Natural killer cell (primary cell): ENCODE results near the gene SAMD10. TPM values are rescaled to one million over a fixed set of nuclear protein-coding genes. Genes with fewer than 3 reads are reported as not detected.

ENCODE experiments used
- ATAC-seq, 3 donors: fragments of 150-1000 bp in 2 of 3; fragments of 200-7000 bp in 1 of 3; cut with Tn5 transposase; 1 replicate in 1 of 3; 2 replicates in 2 of 3; pipeline ENCODE4 v1.10.0; 2021; ENCODE audit warnings: mild to moderate bottlenecking in 2 of 3, moderate library complexity in 2 of 3
- DNase-seq, 2 donors: peaks; one replicate each; pipeline versions ENCODE4 v3.0.0 to v3.0.0-alpha.2; 2013 to 2021; ENCODE audit warnings: mixed read lengths in 1 of 2
- H3K27ac ChIP-seq: one replicate; pipeline ENCODE4 v1.5.1; 2013; ENCODE audit warnings: mild to moderate bottlenecking, low read length
- H3K27me3 ChIP-seq: one replicate; pipeline ENCODE4 v1.6.1; 2013; ENCODE audit warnings: low read length; ENCODE audit not compliant: control insufficient read depth, insufficient read depth
- H3K36me3 ChIP-seq: one replicate; pipeline ENCODE4 v1.6.1; 2013; ENCODE audit warnings: low read length; ENCODE audit not compliant: control insufficient read depth, insufficient read depth
- H3K4me1 ChIP-seq: one replicate; pipeline ENCODE4 v1.6.1; 2013; ENCODE audit warnings: low read length; ENCODE audit not compliant: control insufficient read depth, insufficient read depth
- H3K4me3 ChIP-seq: one replicate; pipeline ENCODE4 v1.5.1; 2013; ENCODE audit warnings: low read length
- H3K9me3 ChIP-seq: one replicate; pipeline ENCODE4 v1.6.1; 2013; ENCODE audit warnings: low read length; ENCODE audit not compliant: control insufficient read depth, insufficient read depth
- H3K27ac Mint-ChIP-seq, 2 donors: one replicate each; pipeline ENCODE4 v1.8.0; 2022; ENCODE audit warnings: mild to moderate bottlenecking in 2 of 2, mixed read lengths in 2 of 2, moderate library complexity in 1 of 2
- H3K27me3 Mint-ChIP-seq, 2 donors: one replicate each; pipeline ENCODE4 v1.8.0; 2022; ENCODE audit warnings: low read depth in 2 of 2, mixed read lengths in 2 of 2
- H3K36me3 Mint-ChIP-seq: one replicate; pipeline ENCODE4 v1.8.0; 2022; ENCODE audit warnings: mixed read lengths
- H3K4me1 Mint-ChIP-seq, 2 donors: one replicate each; pipeline ENCODE4 v1.8.0; 2022; ENCODE audit warnings: mixed read lengths in 2 of 2
- H3K4me3 Mint-ChIP-seq: one replicate; pipeline ENCODE4 v1.8.0; 2022; ENCODE audit warnings: mild to moderate bottlenecking, moderate library complexity, mixed read lengths
- H3K9me3 Mint-ChIP-seq, 2 donors: one replicate each; pipeline ENCODE4 v1.8.0; 2022; ENCODE audit warnings: mixed read lengths in 2 of 2
- CTCF ChIP-seq: fragments of 200-600 bp; IDR thresholded peaks from one replicate; pipeline ENCODE4 v1.8.0; 2022; ENCODE audit warnings: antibody characterized with exemption
- WGBS: methylation state at CpG from one replicate; pipeline ENCODE4 v1.1.7; 2013; ENCODE audit warnings: missing lambda C conversion rate; ENCODE audit not compliant: insufficient coverage; 5-methylcytosine and 5-hydroxymethylcytosine counted together
- intact Hi-C: fragments of 100-400 bp; cut with micrococcal nuclease; formaldehyde crosslinking; loops from one replicate; pipeline ENCODE4 v1.14.2; 2022
- total RNA-seq, 4 donors: library from RNA; stranded (reverse); fragments of 120-200 nt in 1 of 4; gene quantifications; one replicate each; pipeline versions ENCODE4 v1.2.3 to v1.2.4, GENCODE V29; 2013 to 2022

Gene SAMD10
- total RNA-seq, 3 donors from 2014 or later (not counting 1 experiment from before 2014, with no cell fraction given), result 15.2 to 22.3 (median 17.6) TPM

DNA sequence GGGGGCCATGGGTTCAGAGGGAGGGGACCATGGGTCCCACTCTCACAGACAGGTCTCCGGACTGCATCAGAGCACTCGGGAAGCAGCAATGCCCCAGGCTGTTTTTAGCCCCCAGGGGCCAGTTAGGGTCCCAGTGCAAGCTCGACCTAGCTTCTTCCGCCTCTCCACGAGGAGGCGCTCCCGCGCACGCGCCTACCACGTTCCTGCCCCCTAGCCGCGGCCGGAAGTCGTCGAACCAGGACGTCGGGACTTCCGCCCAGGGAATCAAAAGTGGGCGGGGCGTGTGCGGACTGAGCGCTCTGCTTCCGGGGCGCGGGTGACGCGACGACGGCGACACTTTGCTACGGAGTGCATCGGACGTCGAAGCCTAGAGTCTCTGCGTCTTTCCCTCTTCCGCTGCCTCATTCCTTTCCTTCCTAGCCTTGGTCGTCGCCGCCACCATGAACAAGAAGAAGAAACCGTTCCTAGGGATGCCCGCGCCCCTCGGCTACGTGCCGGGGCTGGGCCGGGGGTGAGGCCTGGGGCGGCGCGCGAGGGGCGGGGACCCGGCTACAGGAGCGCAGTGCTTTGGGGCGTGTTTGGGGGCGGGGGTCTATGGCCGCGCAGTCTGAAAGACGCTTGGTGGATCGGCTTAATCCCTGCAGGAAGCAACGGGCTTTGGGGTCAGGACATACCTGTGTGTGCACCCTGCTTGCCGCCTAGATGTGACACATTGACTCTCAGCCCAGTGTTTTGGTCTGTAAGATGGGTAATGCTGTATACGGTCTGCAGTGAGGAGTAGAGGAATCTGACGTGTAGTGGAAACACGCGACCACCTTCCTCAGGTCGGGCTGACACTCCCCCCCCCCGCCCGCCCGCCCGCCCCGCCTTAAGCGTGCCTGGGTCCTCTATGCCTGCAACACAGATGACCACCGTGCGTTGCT, 1.6 kb upstream of the SAMD10 start, which contains the start of gene PRPF6:
TSS of gene PRPF6 (plus strand) at position 327 of the 923 bp plus-strand sequence. CDS start at position 441, 114 bp downstream.
- DNase-seq, result peak; percentile 92 to 99
- WGBS, result under 1% methylated on average over 70 of the region's 75 CpGs
- peaks cover 14% of the 10 kb centered on the region for H3K36me3 Mint-ChIP-seq
- Histone ChIP-seq H3K27me3 (no peaks in the 10 kb centered on the region), H3K9me3 (no peaks in the 10 kb centered on the region), H3K27ac (peak within 1 kb of the TSS; percentile 78), H3K36me3 (peaks cover 23% of the 10 kb centered on the region), H3K4me1 (peaks cover 54% of the 10 kb centered on the region), H3K4me3 (peak within 1 kb of the TSS; percentile 62)
- H3K27me3 Mint-ChIP-seq, result no peaks in the 10 kb centered on the region
- peak within 1 kb of the TSS; percentile 95 for H3K4me3 Mint-ChIP-seq
- peak; percentile 61 to 86 (median 77) for ATAC-seq
- peak within 1 kb of the TSS; percentile 88 to 95 for H3K27ac Mint-ChIP-seq
- no peaks in the 10 kb centered on the region for H3K9me3 Mint-ChIP-seq
- intact Hi-C loops, result loop anchor here (2.0 kb wide), 1 partner anchor 140 kb away; no protein-coding TSS in a partner anchor
- peaks cover 59 to 67% of the 10 kb centered on the region in 2 donors for H3K4me1 Mint-ChIP-seq
- peak; percentile 90 for TF ChIP-seq CTCF

- H3K27ac ChIP-seq, result peak overlapping the region; percentile 78
- peak overlapping the region; percentile 62 for H3K4me3 ChIP-seq
Observed at GRCh38 chr20:63980317-63980805, 919 bp upstream of the SAMD10 start.

DNA sequence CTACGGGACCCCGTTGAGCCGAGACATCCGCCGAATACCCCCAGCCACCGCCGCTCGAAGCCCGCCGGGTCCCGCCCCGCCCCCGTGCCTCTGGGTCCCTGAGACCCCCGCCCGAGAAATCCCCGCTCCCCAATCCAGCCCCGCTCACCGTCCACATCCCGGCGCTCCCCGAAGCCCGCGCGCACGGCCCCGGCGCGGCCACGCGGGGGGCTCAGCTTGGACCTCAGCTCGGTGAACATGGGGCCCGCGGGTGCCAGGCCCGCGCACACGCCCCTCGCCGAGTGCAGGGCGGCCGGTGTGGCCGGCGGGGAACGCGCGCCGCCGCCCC, 249 bp downstream of the SAMD10 start:
- H3K4me3 Mint-ChIP-seq, result peak overlapping the region; percentile 83
- DNase-seq (no peak), ATAC-seq (no peak)
- no peaks in the 10 kb centered on the region for H3K9me3 Mint-ChIP-seq
- peaks cover 56% of the 10 kb centered on the region for H3K4me1 ChIP-seq
- peaks cover 7% of the 10 kb centered on the region for H3K36me3 Mint-ChIP-seq
- H3K27ac ChIP-seq, result peak overlapping the region; percentile 85
- peaks cover 53 to 65% of the 10 kb centered on the region in 2 donors for H3K4me1 Mint-ChIP-seq
- TF ChIP-seq CTCF, result no peak
- H3K4me3 ChIP-seq, result peak overlapping the region; percentile 58
- peaks cover 16% of the 10 kb centered on the region for H3K36me3 ChIP-seq
- no peaks in the 10 kb centered on the region for H3K27me3 Mint-ChIP-seq
- H3K27ac Mint-ChIP-seq, result peak overlapping the region; percentile 88 to 95
- intact Hi-C loops, result loop anchor here (2.0 to 5.0 kb wide), 2 partner anchors 22 to 442 kb away; partner anchors contain the start of genes PTK6 and UCKL1
- WGBS, result under 1% methylated on average over 47 of the region's 47 CpGs
- H3K9me3 ChIP-seq, result no peaks in the 10 kb centered on the region
- H3K27me3 ChIP-seq, result no peaks in the 10 kb centered on the region

More at GRCh38 chr20:63980317-63980805, 919 bp upstream of the SAMD10 start:
- peak; percentile 2 to 28 (median 3) for ATAC-seq
- intact Hi-C loops, result loop anchor here (2.0 kb wide), 1 partner anchor 140 kb away; no protein-coding TSS in a partner anchor
- H3K4me3 Mint-ChIP-seq, result peak overlapping the region; percentile 95
- H3K9me3 ChIP-seq, result no peaks in the 10 kb centered on the region
- H3K27ac Mint-ChIP-seq, result peak overlapping the region; percentile 88 to 95
- H3K27me3 ChIP-seq, result no peaks in the 10 kb centered on the region
- WGBS, result 63% methylated on average over 15 of the region's 15 CpGs
- peaks cover 54% of the 10 kb centered on the region for H3K4me1 ChIP-seq
- peaks cover 14% of the 10 kb centered on the region for H3K36me3 Mint-ChIP-seq
- no peaks in the 10 kb centered on the region for H3K27me3 Mint-ChIP-seq
- no peak for TF ChIP-seq CTCF
- H3K9me3 Mint-ChIP-seq, result no peaks in the 10 kb centered on the region
- H3K4me1 Mint-ChIP-seq, result peaks cover 59 to 70% of the 10 kb centered on the region in 2 donors
- peaks cover 17% of the 10 kb centered on the region for H3K36me3 ChIP-seq
- DNase-seq, result peak in 1 of 2 donors; percentile 73
